Stimulated activated CD8-positive, alpha-beta memory T cell treated with anti-CD3 and anti-CD28 coated beads, Interleukin-7, amount 100 ng/mL, for 1 hour (primary cell): ENCODE data around the gene VGLL3.
"Not testable (repeated sequence)": the region's sequence is repeated elsewhere in the genome, so short reads cannot be mapped to it uniquely, and the experiment has no call there.

ENCODE experiments used
- DNase-seq, 2 donors: peaks; one replicate each; pipeline ENCODE4 v3.0.0-alpha.2; 2020; ENCODE audit warnings: low read depth in 2 of 2

Gene VGLL3

GRCh38 chr3:86990734-86991481 is at the start of gene VGLL3:
VGLL3 (minus strand) TSS chr3:86991149; CDS start chr3:86990743, 406 bp downstream.
- DNase-seq: no peak

GRCh38 chr3:87037652-87038051 is 46.7 kb upstream of the VGLL3 start:
- DNase-seq: no peak

- no peak for DNase-seq
Observed at GRCh38 chr3:87036671-87037070, 45.7 kb upstream of the VGLL3 start.

- no peak for DNase-seq
Observed at GRCh38 chr3:87035339-87035738, 44.4 kb upstream of the VGLL3 start.

- DNase-seq: no peak
Observed at GRCh38 chr3:87033205-87033604, 42.3 kb upstream of the VGLL3 start.

- no peak for DNase-seq
Observed at GRCh38 chr3:87025661-87026645, 35.0 kb upstream of the VGLL3 start.

GRCh38 chr3:87017370-87017769 is 26.4 kb upstream of the VGLL3 start:
- not testable (repeated sequence) for DNase-seq

GRCh38 chr3:87009271-87009670 is 18.3 kb upstream of the VGLL3 start:
- no peak for DNase-seq

GRCh38 chr3:87006844-87007439 is 16.0 kb upstream of the VGLL3 start:
- DNase-seq: no peak

GRCh38 chr3:87004883-87005282 is 13.9 kb upstream of the VGLL3 start:
- DNase-seq: no peak

GRCh38 chr3:87002346-87002745 is 11.4 kb upstream of the VGLL3 start:
- DNase-seq: no peak

GRCh38 chr3:87001473-87002098 is 10.6 kb upstream of the VGLL3 start:
- no peak for DNase-seq

- DNase-seq: no peak
Observed at GRCh38 chr3:87000940-87001339, 10.0 kb upstream of the VGLL3 start.

- no peak for DNase-seq
Observed at GRCh38 chr3:86998569-86998968, 7.6 kb upstream of the VGLL3 start.

GRCh38 chr3:86996261-86996955 is 5.5 kb upstream of the VGLL3 start:
- DNase-seq: no peak

GRCh38 chr3:86995537-86995936 is 4.6 kb upstream of the VGLL3 start:
- DNase-seq: no peak

- no peak for DNase-seq
Observed at GRCh38 chr3:86993704-86994103, 2.8 kb upstream of the VGLL3 start.

- no peak for DNase-seq
Observed at GRCh38 chr3:86991840-86992435, 989 bp upstream of the VGLL3 start.

GRCh38 chr3:86991482-86991815 is 500 bp upstream of the VGLL3 start:
- no peak for DNase-seq

GRCh38 chr3:86990012-86990733 is 776 bp downstream of the VGLL3 start:
- no peak for DNase-seq
